Measurements from ENCODE around the gene PROSER2.

Gene PROSER2

DNA sequence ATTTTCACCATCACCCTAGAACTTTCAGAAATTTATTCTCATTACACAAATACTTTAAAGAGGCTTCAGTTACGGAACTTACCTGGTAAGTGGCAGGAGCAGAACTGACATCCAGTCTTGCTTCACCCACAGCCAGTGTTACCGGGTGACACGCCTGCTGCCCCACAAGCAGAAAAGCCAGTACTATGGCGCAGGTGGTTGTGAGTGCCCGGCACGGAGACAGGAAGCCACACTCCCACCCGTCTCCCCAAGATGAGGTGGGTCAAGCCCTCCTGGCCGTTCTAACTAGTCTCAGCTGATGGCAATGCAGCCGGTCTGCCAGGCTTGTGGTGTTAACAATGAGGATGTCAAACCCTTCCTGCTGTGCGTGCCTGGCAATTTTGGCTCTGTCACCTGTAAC, 86.9 kb downstream of the PROSER2 start:
- no peak for DNase-seq

DNA sequence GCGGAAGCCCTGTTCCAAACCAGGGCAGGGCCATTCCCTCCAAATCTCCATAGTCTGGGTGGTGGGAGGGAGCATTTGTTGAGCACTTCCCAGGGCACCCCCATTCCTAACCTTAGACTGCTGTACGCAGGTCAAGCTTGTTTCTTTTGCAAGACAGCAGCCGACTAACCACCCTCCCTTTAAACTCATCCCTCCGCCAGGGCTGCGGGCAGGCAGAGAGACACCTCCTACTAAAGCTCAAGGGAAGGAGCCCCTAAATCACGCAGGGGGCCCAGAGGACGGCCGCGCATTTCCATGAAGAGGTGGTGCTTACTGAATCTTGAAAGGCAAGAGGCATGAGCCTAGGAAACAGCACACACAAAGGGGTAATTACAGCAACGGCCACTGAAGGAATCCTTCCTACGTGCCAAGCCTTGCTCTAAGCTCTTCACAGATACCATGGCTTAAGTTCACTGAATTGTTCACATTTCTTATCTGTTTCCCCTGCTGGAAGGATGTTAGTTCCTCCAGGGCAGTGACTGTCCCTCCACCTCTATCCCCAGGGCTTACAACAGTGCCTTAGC, 90.0 kb downstream of the PROSER2 start:
- DNase-seq = no peak

DNA sequence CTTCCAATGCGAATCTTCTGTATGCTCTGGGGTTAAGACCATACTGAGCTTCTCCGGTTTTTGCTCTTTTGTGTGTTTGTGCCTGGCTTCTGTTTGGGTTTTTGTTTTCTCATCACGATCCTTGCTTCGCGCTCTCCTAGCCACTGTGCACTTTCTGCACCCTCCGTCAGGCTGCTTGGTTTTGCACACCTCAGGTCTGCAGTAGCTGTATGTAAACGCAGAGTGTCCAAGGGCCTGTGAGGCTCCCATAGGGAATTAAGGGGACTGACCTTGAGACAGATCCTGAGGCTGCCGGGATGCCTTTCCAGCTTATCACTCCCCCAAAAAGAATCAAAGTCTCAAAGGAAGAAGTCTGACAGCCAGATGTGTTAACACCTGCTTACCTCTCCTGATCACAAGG, 95.2 kb downstream of the PROSER2 start:
- DNase-seq = no peak

DNA sequence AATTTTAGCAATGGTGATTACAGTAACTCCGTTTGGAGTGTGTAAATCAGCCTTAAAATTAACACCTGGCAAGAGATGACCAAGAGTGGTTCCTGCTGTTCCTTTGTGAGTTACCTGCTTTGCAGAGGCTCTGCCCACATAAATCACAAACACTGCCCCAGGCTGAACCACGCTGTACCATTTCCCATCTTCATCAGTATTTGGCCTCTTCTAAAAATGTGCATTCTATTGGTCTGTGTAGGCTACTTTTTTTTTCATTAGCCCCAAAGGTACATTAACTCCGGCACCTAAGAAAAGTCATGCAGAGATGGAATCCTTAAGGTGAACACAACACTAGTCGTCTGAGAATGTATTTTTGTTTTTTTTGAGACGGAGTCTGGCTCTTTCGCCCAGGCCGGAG, 96.1 kb downstream of the PROSER2 start:
- DNase-seq = no peak
